ENCODE results near the gene LPAR5.

The LPAR5 gene

DNA sequence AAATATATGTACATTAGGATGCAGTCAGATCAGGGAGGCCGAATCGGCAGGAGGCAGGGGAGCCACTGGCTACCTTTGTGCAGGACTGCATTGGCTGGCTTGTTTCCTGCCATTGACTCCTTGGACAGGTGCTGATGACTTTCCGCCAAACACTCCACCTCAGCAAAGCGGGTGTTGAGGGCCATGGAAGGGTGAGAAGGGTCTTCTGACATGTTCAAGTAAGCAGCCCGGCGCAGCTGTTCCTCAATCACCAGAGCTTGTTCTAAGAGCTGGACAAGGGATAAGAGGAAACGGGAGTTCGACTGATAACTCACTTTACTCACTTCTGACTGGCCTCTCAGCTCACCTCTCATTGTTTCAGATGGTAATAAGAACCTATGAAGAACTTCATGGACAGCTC, 62.8 kb downstream of the LPAR5 start:
- TF ChIP-seq FOXP2 (optimal IDR thresholded peaks at IDR 0.05; ENCODE audit: borderline replicate concordance, extremely low read depth, extremely low read length, insufficient read depth) (no peak), SIN3A (IDR thresholded peaks at IDR 0.05; ENCODE audit: borderline replicate concordance, insufficient read depth, low read length) (no peak), TAF1 (IDR thresholded peaks at IDR 0.05; ENCODE audit: borderline replicate concordance, insufficient read depth, low read length) (no peak), POLR2AphosphoS5 (IDR thresholded peaks at IDR 0.05; ENCODE audit: low read depth, low read length) (no peak)
- TF ChIP-seq, protein P1, sequence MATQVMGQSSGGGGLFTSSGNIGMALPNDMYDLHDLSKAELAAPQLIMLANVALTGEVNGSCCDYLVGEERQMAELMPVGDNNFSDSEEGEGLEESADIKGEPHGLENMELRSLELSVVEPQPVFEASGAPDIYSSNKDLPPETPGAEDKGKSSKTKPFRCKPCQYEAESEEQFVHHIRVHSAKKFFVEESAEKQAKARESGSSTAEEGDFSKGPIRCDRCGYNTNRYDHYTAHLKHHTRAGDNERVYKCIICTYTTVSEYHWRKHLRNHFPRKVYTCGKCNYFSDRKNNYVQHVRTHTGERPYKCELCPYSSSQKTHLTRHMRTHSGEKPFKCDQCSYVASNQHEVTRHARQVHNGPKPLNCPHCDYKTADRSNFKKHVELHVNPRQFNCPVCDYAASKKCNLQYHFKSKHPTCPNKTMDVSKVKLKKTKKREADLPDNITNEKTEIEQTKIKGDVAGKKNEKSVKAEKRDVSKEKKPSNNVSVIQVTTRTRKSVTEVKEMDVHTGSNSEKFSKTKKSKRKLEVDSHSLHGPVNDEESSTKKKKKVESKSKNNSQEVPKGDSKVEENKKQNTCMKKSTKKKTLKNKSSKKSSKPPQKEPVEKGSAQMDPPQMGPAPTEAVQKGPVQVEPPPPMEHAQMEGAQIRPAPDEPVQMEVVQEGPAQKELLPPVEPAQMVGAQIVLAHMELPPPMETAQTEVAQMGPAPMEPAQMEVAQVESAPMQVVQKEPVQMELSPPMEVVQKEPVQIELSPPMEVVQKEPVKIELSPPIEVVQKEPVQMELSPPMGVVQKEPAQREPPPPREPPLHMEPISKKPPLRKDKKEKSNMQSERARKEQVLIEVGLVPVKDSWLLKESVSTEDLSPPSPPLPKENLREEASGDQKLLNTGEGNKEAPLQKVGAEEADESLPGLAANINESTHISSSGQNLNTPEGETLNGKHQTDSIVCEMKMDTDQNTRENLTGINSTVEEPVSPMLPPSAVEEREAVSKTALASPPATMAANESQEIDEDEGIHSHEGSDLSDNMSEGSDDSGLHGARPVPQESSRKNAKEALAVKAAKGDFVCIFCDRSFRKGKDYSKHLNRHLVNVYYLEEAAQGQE (IDR thresholded peaks at IDR 0.05; ENCODE audit: insufficient read depth in 1 of 2, low read depth in 2 of 2, low read length in 2 of 2), result no peak

DNA sequence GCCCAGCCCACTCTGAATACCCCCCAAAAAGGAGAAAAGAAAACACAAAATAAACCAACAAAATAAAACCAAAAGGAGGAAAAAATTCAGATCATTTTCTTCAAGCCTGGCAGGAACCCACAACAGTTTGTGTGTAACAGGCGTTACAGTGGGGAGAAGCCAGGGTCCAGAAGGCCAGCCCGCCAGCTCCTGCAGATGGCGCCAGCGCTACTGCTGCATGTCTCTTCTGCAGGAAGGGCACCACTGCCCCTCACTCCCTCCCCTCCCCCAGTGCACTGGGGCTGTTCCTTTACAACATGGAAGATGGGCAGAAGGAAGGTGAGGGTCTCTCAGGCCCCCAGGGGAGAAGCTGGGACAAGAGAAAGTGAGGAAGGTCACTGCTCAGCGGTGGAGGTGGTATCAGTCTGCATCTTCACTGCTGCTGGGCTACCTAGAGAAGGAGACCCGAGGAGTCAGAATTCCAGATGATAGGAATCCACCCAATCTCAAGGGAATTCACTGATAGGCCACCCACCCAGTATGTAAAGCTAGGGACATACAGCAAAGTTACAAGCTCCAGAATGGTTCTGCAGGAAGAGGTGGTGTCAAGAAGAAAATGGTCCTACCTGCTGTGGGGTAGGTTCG, 65.4 kb downstream of the LPAR5 start:
- TF ChIP-seq SIN3A (IDR thresholded peaks at IDR 0.05; ENCODE audit: borderline replicate concordance, insufficient read depth, low read length), result no peak
- no peak for TF ChIP-seq FOXP2 (optimal IDR thresholded peaks at IDR 0.05; ENCODE audit: borderline replicate concordance, extremely low read depth, extremely low read length, insufficient read depth)
- TF ChIP-seq TAF1 (IDR thresholded peaks at IDR 0.05; ENCODE audit: borderline replicate concordance, insufficient read depth, low read length), result no peak
- TF ChIP-seq, protein P1 (IDR thresholded peaks at IDR 0.05; ENCODE audit: insufficient read depth in 1 of 2, low read depth in 2 of 2, low read length in 2 of 2), result no peak
- TF ChIP-seq POLR2AphosphoS5 (IDR thresholded peaks at IDR 0.05; ENCODE audit: low read depth, low read length), result no peak

DNA sequence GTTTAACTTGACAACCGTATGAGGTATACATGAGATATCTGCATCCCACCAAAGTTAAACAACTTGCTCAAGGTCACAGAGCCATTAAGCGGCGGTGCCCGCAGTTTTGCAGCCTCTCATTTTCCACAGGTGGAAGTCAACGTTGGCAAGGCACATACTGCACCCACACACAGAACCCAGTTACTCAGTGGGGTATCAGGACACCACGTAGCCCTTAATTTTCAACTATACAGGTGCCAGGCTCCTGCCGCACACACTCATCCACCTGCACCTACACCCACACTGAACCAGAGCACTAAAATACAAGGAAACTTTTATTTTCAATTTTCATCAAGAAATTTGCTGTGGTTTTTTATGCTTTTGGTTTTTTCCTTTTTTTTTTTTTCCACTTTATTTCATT, 66.0 kb downstream of the LPAR5 start:
- TF ChIP-seq, protein P1 (IDR thresholded peaks at IDR 0.05; ENCODE audit: insufficient read depth in 1 of 2, low read depth in 2 of 2, low read length in 2 of 2), result no peak
- TF ChIP-seq POLR2AphosphoS5 (IDR thresholded peaks at IDR 0.05; ENCODE audit: low read depth, low read length), result no peak
- TF ChIP-seq SIN3A (IDR thresholded peaks at IDR 0.05; ENCODE audit: borderline replicate concordance, insufficient read depth, low read length), result no peak
- no peak for TF ChIP-seq TAF1 (IDR thresholded peaks at IDR 0.05; ENCODE audit: borderline replicate concordance, insufficient read depth, low read length)
- no peak for TF ChIP-seq FOXP2 (optimal IDR thresholded peaks at IDR 0.05; ENCODE audit: borderline replicate concordance, extremely low read depth, extremely low read length, insufficient read depth)

DNA sequence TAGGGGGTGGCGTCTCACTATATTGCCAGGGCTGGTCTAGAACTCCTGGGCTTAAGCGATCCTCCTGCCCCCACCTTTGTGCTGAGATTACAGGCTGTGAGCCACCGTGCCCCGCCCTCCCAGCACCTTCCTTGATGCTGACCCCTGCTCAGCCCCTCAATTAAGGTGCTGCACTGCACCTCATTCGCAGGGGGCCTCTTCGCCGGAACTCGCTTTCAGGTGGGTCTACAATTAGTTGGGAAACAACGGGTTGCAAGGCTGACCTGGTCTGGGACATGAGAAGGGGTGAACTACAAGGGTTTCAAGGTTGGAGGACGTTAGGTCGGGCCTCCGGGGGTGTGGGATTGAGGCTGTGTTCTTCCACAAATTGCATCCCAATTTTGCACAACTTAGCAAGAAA, 66.4 kb downstream of the LPAR5 start:
- TF ChIP-seq POLR2AphosphoS5 (IDR thresholded peaks at IDR 0.05; ENCODE audit: low read depth, low read length), result no peak
- TF ChIP-seq TAF1 (IDR thresholded peaks at IDR 0.05; ENCODE audit: borderline replicate concordance, insufficient read depth, low read length), result no peak
- no peak for TF ChIP-seq FOXP2 (optimal IDR thresholded peaks at IDR 0.05; ENCODE audit: borderline replicate concordance, extremely low read depth, extremely low read length, insufficient read depth)
- TF ChIP-seq SIN3A (IDR thresholded peaks at IDR 0.05; ENCODE audit: borderline replicate concordance, insufficient read depth, low read length), result no peak
- TF ChIP-seq, protein P1 (IDR thresholded peaks at IDR 0.05; ENCODE audit: insufficient read depth in 1 of 2, low read depth in 2 of 2, low read length in 2 of 2), result no peak

Measured in PFSK-1 (cell line).